ENCODE measurements around the gene ZNF655.

DNA sequence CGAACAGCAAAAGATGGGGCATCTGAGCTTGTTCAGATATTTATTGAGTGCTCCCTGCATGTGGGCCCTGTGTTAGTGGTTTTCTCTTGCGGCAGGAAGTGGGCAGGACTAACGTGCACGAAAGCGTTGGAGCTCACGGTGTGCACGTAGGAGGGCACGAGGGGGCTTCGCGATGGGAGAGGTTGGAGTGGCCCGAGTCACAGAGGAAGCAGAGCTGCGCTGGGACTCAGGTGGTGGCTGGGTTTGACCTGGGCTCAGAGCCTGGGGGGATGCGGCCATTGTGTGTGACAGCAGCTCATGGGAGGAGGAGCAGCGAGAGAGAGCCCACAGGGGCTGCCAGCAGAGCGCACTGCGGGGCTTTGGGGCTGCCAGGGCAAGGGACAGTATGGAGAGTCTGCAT is 66.0 kb downstream of the ZNF655 start:
- TF ChIP-seq, protein P1, sequence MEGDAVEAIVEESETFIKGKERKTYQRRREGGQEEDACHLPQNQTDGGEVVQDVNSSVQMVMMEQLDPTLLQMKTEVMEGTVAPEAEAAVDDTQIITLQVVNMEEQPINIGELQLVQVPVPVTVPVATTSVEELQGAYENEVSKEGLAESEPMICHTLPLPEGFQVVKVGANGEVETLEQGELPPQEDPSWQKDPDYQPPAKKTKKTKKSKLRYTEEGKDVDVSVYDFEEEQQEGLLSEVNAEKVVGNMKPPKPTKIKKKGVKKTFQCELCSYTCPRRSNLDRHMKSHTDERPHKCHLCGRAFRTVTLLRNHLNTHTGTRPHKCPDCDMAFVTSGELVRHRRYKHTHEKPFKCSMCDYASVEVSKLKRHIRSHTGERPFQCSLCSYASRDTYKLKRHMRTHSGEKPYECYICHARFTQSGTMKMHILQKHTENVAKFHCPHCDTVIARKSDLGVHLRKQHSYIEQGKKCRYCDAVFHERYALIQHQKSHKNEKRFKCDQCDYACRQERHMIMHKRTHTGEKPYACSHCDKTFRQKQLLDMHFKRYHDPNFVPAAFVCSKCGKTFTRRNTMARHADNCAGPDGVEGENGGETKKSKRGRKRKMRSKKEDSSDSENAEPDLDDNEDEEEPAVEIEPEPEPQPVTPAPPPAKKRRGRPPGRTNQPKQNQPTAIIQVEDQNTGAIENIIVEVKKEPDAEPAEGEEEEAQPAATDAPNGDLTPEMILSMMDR (IDR thresholded peaks at IDR 0.05; ENCODE audit: low read depth, low read length) = no peak
- TF ChIP-seq POLR2A (IDR thresholded peaks at IDR 0.05; ENCODE audit: extremely low read depth, insufficient read length) (peak; percentile 80), MYC (IDR thresholded peaks at IDR 0.05; ENCODE audit: low read depth, low read length) (peak; percentile 99)
- TF ChIP-seq, protein P2, sequence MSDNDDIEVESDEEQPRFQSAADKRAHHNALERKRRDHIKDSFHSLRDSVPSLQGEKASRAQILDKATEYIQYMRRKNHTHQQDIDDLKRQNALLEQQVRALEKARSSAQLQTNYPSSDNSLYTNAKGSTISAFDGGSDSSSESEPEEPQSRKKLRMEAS (IDR thresholded peaks at IDR 0.05; ENCODE audit: low read depth, low read length) = peak; percentile 97
